HepG2 (cell line): ENCODE data around the gene STX1B. TPM values are rescaled to one million over a fixed set of nuclear protein-coding genes. Genes with fewer than 3 reads are reported as not detected.

Experiments used
- ARID2 ChIP-seq: sonication (generic); formaldehyde crosslinking; IDR thresholded peaks from 2 replicates; pipeline ENCODE4 v1.8.1; 2022; ENCODE audit warnings: mild to moderate bottlenecking, missing genetic modification reagents, borderline replicate concordance
- FOXP1 ChIP-seq, 2 experiments: fragments of 450-650 bp in 1 of 2; IDR thresholded peaks; 2 replicates each; pipeline ENCODE4 v1.6.1; 2017 to 2018; ENCODE audit warnings: antibody characterized with exemption in 1 of 2
- GPN1 ChIP-seq: sonication (generic); formaldehyde crosslinking; IDR thresholded peaks from 2 replicates; pipeline ENCODE4 v1.5.1; 2020; ENCODE audit warnings: missing genetic modification reagents, borderline replicate concordance
- HNRNPK ChIP-seq: fragments of 200-400 bp; formaldehyde crosslinking; IDR thresholded peaks from 2 replicates; pipeline ENCODE4 v1.6.1; 2018; ENCODE audit warnings: low read length, low read depth, moderate library complexity, mild to moderate bottlenecking; ENCODE audit not compliant: poor library complexity, severe bottlenecking
- JARID2 ChIP-seq: sonication (generic); formaldehyde crosslinking; IDR thresholded peaks from 2 replicates; pipeline ENCODE4 v1.8.1; 2023; ENCODE audit warnings: missing genetic modification reagents, inconsistent platforms; ENCODE audit not compliant: insufficient replicate concordance
- MEF2D ChIP-seq: sonication (generic); formaldehyde crosslinking; IDR thresholded peaks from 2 replicates; pipeline ENCODE4 v1.5.1; 2020; ENCODE audit warnings: mild to moderate bottlenecking, missing genetic modification reagents
- RERE ChIP-seq: IDR thresholded peaks from 2 replicates; pipeline ENCODE4 v1.6.1; 2016; ENCODE audit warnings: low read depth, missing genetic modification reagents, missing compliant biosample characterization
- SAFB2 ChIP-seq: sonication (generic); formaldehyde crosslinking; IDR thresholded peaks from 2 replicates; pipeline ENCODE4 v1.5.1; 2020; ENCODE audit warnings: missing genetic modification reagents, low read depth, mild to moderate bottlenecking, borderline replicate concordance
- SAP130 ChIP-seq: IDR thresholded peaks from 2 replicates; pipeline ENCODE4 v1.6.1; 2016; ENCODE audit warnings: low read depth
- TEAD2 ChIP-seq: sonication (generic); formaldehyde crosslinking; IDR thresholded peaks from 2 replicates; pipeline ENCODE4 v1.9.0; 2021; ENCODE audit warnings: missing genetic modification reagents
- ZFX ChIP-seq: sonication (generic); formaldehyde crosslinking; IDR thresholded peaks from 2 replicates; pipeline ENCODE4 v1.4.0; 2020; ENCODE audit warnings: mild to moderate bottlenecking, low read depth, missing genetic modification reagents, moderate library complexity
- ZNF124 ChIP-seq: sonication (generic); formaldehyde crosslinking; IDR thresholded peaks from 2 replicates; pipeline ENCODE4 v1.4.0; 2020; ENCODE audit warnings: missing genetic modification reagents
- ZNF232 ChIP-seq: sonication (generic); formaldehyde crosslinking; IDR thresholded peaks from 2 replicates; pipeline ENCODE4 v1.4.0; 2020; ENCODE audit warnings: missing genetic modification reagents, borderline replicate concordance
- ZNF260 ChIP-seq: sonication (generic); formaldehyde crosslinking; IDR thresholded peaks from 2 replicates; pipeline ENCODE4 v1.4.0; 2020; ENCODE audit warnings: missing genetic modification reagents, low read depth, mild to moderate bottlenecking, borderline replicate concordance
- ZNF329 ChIP-seq: sonication (generic); formaldehyde crosslinking; IDR thresholded peaks from 2 replicates; pipeline ENCODE4 v1.9.0; 2021; ENCODE audit warnings: low read depth, mild to moderate bottlenecking, missing genetic modification reagents
- ZNF333 ChIP-seq: sonication (generic); formaldehyde crosslinking; IDR thresholded peaks from 2 replicates; pipeline ENCODE4 v1.4.0; 2020; ENCODE audit warnings: mild to moderate bottlenecking, missing genetic modification reagents, borderline replicate concordance
- ZNF615 ChIP-seq: sonication (generic); formaldehyde crosslinking; IDR thresholded peaks from 2 replicates; pipeline ENCODE4 v1.5.0; 2020; ENCODE audit warnings: mild to moderate bottlenecking, missing genetic modification reagents, borderline replicate concordance
- polyA plus RNA-seq, 8 experiments: library from polyadenylated mRNA; depleted of rRNA in 3 of 8; stranded (reverse) in 7 of 8; unstranded in 1 of 8; fragments of >200 nt; fragmentation: Illumina TruSeq in 4 of 8; extraction: Trizol in 4 of 8; gene quantifications; 2 replicates each; pipeline versions ENCODE4 v1.2.1 to v1.2.3, GENCODE V29; 2011 to 2016; ENCODE audit warnings: low read depth in 4 of 8, missing spikeins in 1 of 8, mixed read lengths in 1 of 8; ENCODE audit not compliant: insufficient read depth in 1 of 8
- total RNA-seq, 5 experiments: library from RNA; depleted of rRNA; stranded (reverse); fragments of >200 nt; fragmentation: Illumina TruSeq; extraction: Trizol; gene quantifications; 2 replicates each; pipeline ENCODE4 v1.2.3, GENCODE V29; 2016; ENCODE audit warnings: low read depth in 1 of 5
- TF ChIP-seq, protein P1 (sequence below): sonication (generic); formaldehyde crosslinking; IDR thresholded peaks from 2 replicates; pipeline ENCODE4 v1.4.0; 2020; ENCODE audit warnings: missing genetic modification reagents, borderline replicate concordance
- TF ChIP-seq, protein P2 (sequence below): sonication (generic); formaldehyde crosslinking; IDR thresholded peaks from 2 replicates; pipeline ENCODE4 v1.5.0; 2020; ENCODE audit warnings: missing genetic modification reagents

The STX1B gene
- total and polyA plus RNA-seq, 2 of the 13 experiments (the other 11 are each of a cell fraction or from before 2014, with no cell fraction given): 2.1 to 3.0 TPM

DNA sequence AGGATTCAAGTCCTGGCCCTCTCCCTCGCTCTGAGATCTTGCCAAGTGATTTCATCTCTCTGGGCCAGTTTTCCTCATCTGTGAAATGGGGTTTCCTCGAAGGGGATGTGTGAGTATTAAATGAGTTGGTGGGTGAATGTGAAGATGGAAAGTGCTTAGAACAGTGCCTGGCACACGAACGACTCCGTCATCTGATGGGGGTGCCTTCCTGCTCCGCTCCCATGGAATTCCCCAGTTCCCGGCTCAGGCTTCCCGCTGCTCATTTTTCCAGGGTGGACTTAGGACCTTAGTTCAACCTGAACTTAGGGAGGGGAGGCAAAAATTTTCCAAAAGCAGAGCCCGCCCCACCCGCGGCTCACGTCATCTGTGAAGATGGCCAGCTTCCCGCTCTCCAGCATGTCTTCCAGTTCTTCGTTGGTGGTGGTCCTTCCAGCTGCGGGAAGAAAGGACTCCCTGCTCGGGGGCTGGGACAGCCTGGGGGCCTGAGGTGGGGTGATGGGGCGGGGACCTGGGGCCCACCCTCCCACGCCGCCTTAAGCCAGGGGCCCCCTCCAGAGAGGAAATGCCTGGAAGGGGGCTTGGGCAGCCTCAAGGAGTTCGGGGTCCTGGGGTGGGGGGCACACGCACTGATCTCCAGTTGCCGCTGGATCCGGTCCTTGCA is 14.0 kb downstream of the STX1B start (continued):
- TF ChIP-seq ZNF260 (CRISPR knock-in tag) (no peak), TEAD2 (no peak), HNRNPK (no peak), ZNF333 (CRISPR knock-in tag) (no peak), RERE (no peak), MEF2D (CRISPR knock-in tag) (0 out of 2 replicates have a peak, but pooled peaks have one; percentile 32), ZNF615 (CRISPR knock-in tag) (no peak), ARID2 (CRISPR knock-in tag) (no peak), ZNF329 (no peak), ZNF124 (CRISPR knock-in tag) (peak; percentile 59; the same call in 1 of the 2 replicates), GPN1 (CRISPR knock-in tag) (no peak), SAP130 (CRISPR knock-in tag) (no peak; the same call in 1 of the 2 replicates), JARID2 (CRISPR knock-in tag) (no peak), ZFX (no peak), FOXP1 (IDR thresholded peaks at IDR 0.05) (no peak), FOXP1 (CRISPR knock-in tag; IDR thresholded peaks at IDR 0.05) (no peak), ZNF232 (CRISPR knock-in tag) (no peak; the same call in 1 of the 2 replicates), SAFB2 (CRISPR knock-in tag) (no peak)
- TF ChIP-seq, protein P1, sequence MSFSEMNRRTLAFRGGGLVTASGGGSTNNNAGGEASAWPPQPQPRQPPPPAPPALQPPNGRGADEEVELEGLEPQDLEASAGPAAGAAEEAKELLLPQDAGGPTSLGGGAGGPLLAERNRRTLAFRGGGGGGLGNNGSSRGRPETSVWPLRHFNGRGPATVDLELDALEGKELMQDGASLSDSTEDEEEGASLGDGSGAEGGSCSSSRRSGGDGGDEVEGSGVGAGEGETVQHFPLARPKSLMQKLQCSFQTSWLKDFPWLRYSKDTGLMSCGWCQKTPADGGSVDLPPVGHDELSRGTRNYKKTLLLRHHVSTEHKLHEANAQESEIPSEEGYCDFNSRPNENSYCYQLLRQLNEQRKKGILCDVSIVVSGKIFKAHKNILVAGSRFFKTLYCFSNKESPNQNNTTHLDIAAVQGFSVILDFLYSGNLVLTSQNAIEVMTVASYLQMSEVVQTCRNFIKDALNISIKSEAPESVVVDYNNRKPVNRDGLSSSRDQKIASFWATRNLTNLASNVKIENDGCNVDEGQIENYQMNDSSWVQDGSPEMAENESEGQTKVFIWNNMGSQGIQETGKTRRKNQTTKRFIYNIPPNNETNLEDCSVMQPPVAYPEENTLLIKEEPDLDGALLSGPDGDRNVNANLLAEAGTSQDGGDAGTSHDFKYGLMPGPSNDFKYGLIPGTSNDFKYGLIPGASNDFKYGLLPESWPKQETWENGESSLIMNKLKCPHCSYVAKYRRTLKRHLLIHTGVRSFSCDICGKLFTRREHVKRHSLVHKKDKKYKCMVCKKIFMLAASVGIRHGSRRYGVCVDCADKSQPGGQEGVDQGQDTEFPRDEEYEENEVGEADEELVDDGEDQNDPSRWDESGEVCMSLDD: no peak
- TF ChIP-seq, protein P2, sequence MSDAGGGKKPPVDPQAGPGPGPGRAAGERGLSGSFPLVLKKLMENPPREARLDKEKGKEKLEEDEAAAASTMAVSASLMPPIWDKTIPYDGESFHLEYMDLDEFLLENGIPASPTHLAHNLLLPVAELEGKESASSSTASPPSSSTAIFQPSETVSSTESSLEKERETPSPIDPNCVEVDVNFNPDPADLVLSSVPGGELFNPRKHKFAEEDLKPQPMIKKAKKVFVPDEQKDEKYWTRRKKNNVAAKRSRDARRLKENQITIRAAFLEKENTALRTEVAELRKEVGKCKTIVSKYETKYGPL (CRISPR knock-in tag): no peak
